A549 (cell line): ENCODE results near the gene POP7. TPM values are rescaled to one million over a fixed set of nuclear protein-coding genes. Genes with fewer than 3 reads are reported as not detected.

Experiments
- ATAC-seq, 2 experiments: fragments of 200-7000 bp in 1 of 2; fragments of >200 bp in 1 of 2; cut with Nextera tagmentation in 1 of 2; cut with Tn5 transposase in 1 of 2; 3 replicates each; pipeline versions ENCODE4 v1.8.0 to v1.9.1; 2018 to 2020; ENCODE audit warnings: mild to moderate bottlenecking in 1 of 2, moderate library complexity in 1 of 2
- CTCF ChIA-PET: fragments of 300-600 bp; sonication (Branson Sonifier 250); formaldehyde crosslinking; extraction: SDS; loops from one replicate; lab custom pipeline; 2021; ENCODE audit warnings: antibody characterized with exemption, inconsistent platforms; lab: Yijun Ruan, JAX
- POLR2A ChIA-PET: fragments of 350-600 bp; formaldehyde crosslinking; extraction: SDS; loops from one replicate; lab custom pipeline; 2021; ENCODE audit warnings: antibody characterized with exemption, inconsistent platforms; lab: Yijun Ruan, JAX
- DNase-seq, 2 experiments: peaks; one replicate each; pipeline versions ENCODE4 v3.0.0 to v3.0.0-alpha.2; 2011 to 2016; ENCODE audit warnings: low read depth in 1 of 2, low spot score in 1 of 2
- FAIRE-seq: peaks from 2 replicates; lab custom pipeline; 2011; peaks lifted over from hg19 to GRCh38; lab: Jason Lieb, UNC
- H3K27ac ChIP-seq, 2 experiments: fragments of >200 bp; sonication (Bioruptor Twin); formaldehyde crosslinking; 3 replicates each; pipeline ENCODE4 v1.5.1; 2016 to 2017
- H3K4me1 ChIP-seq: fragments of >200 bp; sonication (Bioruptor Twin); formaldehyde crosslinking; 3 replicates; pipeline ENCODE4 v1.6.1; 2016
- H3K4me2 ChIP-seq: fragments of >200 bp; sonication (Bioruptor Twin); formaldehyde crosslinking; 3 replicates; pipeline ENCODE4 v1.6.1; 2016
- H3K4me3 ChIP-seq: fragments of >200 bp; sonication (Bioruptor Twin); formaldehyde crosslinking; 3 replicates; pipeline ENCODE4 v1.5.1; 2016
- H3K9me3 ChIP-seq: fragments of >200 bp; sonication (Bioruptor Twin); formaldehyde crosslinking; 3 replicates; pipeline ENCODE4 v1.6.1; 2016
- CHD2 ChIP-seq: fragments of 150-350 bp; IDR thresholded peaks from 2 replicates; pipeline ENCODE4 v1.6.1; 2014; ENCODE audit warnings: low read length; ENCODE audit not compliant: partially characterized antibody
- E2F6 ChIP-seq: IDR thresholded peaks from 2 replicates; pipeline ENCODE4 v1.6.1; 2012; ENCODE audit warnings: low read depth, borderline replicate concordance
- HEYL ChIP-seq: fragments of 250-450 bp; sonication (Bioruptor Pico); IDR thresholded peaks from 2 replicates; pipeline ENCODE4 v1.8.0; 2021; ENCODE audit warnings: mild to moderate bottlenecking, moderate library complexity
- HMGXB4 ChIP-seq: fragments of 250-450 bp; sonication (Bioruptor Pico); IDR thresholded peaks from 2 replicates; pipeline ENCODE4 v1.5.0; 2021; ENCODE audit warnings: mild to moderate bottlenecking, moderate library complexity, borderline replicate concordance
- HOXB5 ChIP-seq: fragments of 250-450 bp; sonication (Bioruptor Pico); IDR thresholded peaks from 2 replicates; pipeline ENCODE4 v1.5.0; 2020; ENCODE audit warnings: mild to moderate bottlenecking, moderate library complexity
- JUN ChIP-seq, 2 experiments: fragments of >200 bp; sonication (Bioruptor Twin); formaldehyde crosslinking; IDR thresholded peaks; 2 replicates in 1 of 2; 3 replicates in 1 of 2; pipeline ENCODE4 v1.6.1; 2016 to 2017
- JUNB ChIP-seq: fragments of >200 bp; sonication (Bioruptor Twin); formaldehyde crosslinking; IDR thresholded peaks from 2 replicates; pipeline ENCODE4 v1.6.1; 2016
- MAX ChIP-seq: IDR thresholded peaks from 2 replicates; pipeline ENCODE4 v1.6.1; 2012
- MAZ ChIP-seq: fragments of 150-350 bp; IDR thresholded peaks from 2 replicates; pipeline ENCODE4 v1.6.1; 2014; ENCODE audit warnings: antibody characterized with exemption, low read depth, low read length, borderline replicate concordance
- NFE2L2 ChIP-seq: fragments of 150-350 bp; conservative IDR thresholded peaks from 2 replicates; pipeline ENCODE4 v1.6.1; 2014; ENCODE audit warnings: low read length
- PHF8 ChIP-seq: fragments of 200-600 bp; sonication (generic); IDR thresholded peaks from 2 replicates; pipeline ENCODE4 v1.6.1; 2016; ENCODE audit warnings: low read depth, mild to moderate bottlenecking, antibody characterized with exemption, moderate library complexity, borderline replicate concordance
- TP53 ChIP-seq: fragments of 250-450 bp; sonication (Bioruptor Pico); IDR thresholded peaks from 2 replicates; pipeline ENCODE4 v1.5.0; 2021; ENCODE audit warnings: mild to moderate bottlenecking, moderate library complexity
- USF2 ChIP-seq: fragments of 450-650 bp; IDR thresholded peaks from 2 replicates; pipeline ENCODE4 v1.6.1; 2014; ENCODE audit warnings: antibody characterized with exemption
- ZFP36 ChIP-seq: fragments of 450-650 bp; IDR thresholded peaks from 2 replicates; pipeline ENCODE4 v1.6.1; 2014; ENCODE audit warnings: borderline replicate concordance; ENCODE audit not compliant: partially characterized antibody
- WGBS: methylation state at CpG from one replicate; pipeline ENCODE4 v1.1.6; 2017; ENCODE audit errors: missing lambda C conversion rate; 5-methylcytosine and 5-hydroxymethylcytosine counted together
- polyA plus RNA-seq, 4 experiments: library from polyadenylated mRNA; depleted of rRNA in 3 of 4; stranded (reverse); fragments of >200 nt; fragmentation: RNase III in 1 of 4; extraction: RNeasy Plus Mini Kit Qiagen cat#74134 plus additional on column Dnase treatment in 1 of 4; gene quantifications; 2 replicates in 3 of 4; 3 replicates in 1 of 4; pipeline ENCODE4 v1.2.3, GENCODE V29; 2011 to 2017

The POP7 gene
- polyA plus RNA-seq, 2 of the 4 experiments (the other 2 are of a cell fraction), result 29.5 to 77.4 TPM

GRCh38 chr7:100692578-100692961, 13.4 kb upstream of the POP7 start:
- H3K9me3 ChIP-seq, result no peaks in the 10 kb centered on the region
- no peak for ATAC-seq
- peak overlapping the region; percentile 96 to 98; a peak in 5 of 6 replicates for H3K27ac ChIP-seq
- WGBS, result 79% methylated on average over 6 of the region's 6 CpGs
- peak overlapping the region; percentile 100 for H3K4me3 ChIP-seq
- no peak for DNase-seq
- H3K4me1 ChIP-seq, result peaks cover 26% of the 10 kb centered on the region
- H3K4me2 ChIP-seq, result peak overlapping the region; percentile 99
- ChIA-PET POLR2A (interaction anchor here (0.5 to 1.3 kb wide), 3 partner anchors 12 to 60 kb away, joined by 3 to 6 read pairs (median 4); partner anchors contain the start of gene POP7), CTCF (interaction anchor here (0.8 to 10.6 kb wide), 36 partner anchors 9 to 230 kb away, joined by 3 to 158 read pairs (median 8); partner anchors contain the start of genes ACTL6B, EPO, GNB2 and MOSPD3)
- no peak for TF ChIP-seq CHD2
- TF ChIP-seq NFE2L2, result no peak
- no peak for TF ChIP-seq JUNB
- no peak for FAIRE-seq

GRCh38 chr7:100693312-100694097, 12.4 kb upstream of the POP7 start:
- Histone ChIP-seq H3K9me3 (no peaks in the 10 kb centered on the region), H3K4me1 (peaks cover 26% of the 10 kb centered on the region), H3K4me2 (peak overlapping the region; percentile 99), H3K4me3 (peak overlapping the region; percentile 100), H3K27ac (peak overlapping the region; percentile 96 to 98)
- ATAC-seq (peak in 1 of 2 experiments; percentile 25; a peak in 3 of 6 replicates), FAIRE-seq (no peak), DNase-seq (no peak)
- POLR2A ChIA-PET, result interaction anchor here (1.0 to 2.0 kb wide), 5 partner anchors 12 to 81 kb away, joined by 3 to 13 read pairs (median 4); partner anchors contain the start of genes MOSPD3 and POP7
- CTCF ChIA-PET, result interaction anchor here (0.6 to 10.6 kb wide), 24 partner anchors 9 to 233 kb away, joined by 3 to 158 read pairs (median 6); partner anchors contain the start of genes ACTL6B, POP7 and SLC12A9
- 4% methylated on average over 22 of the region's 81 CpGs for WGBS
- no peak for TF ChIP-seq HOXB5 (CRISPR knock-in tag)
- no peak for TF ChIP-seq TP53
- TF ChIP-seq HMGXB4, result no peak

GRCh38 chr7:100694098-100694745, 11.7 kb upstream of the POP7 start, which contains the start of gene GIGYF1:
Gene GIGYF1, minus strand, starts transcription at chr7:100694250. Its CDS starts 6,012 bp downstream, at chr7:100688238.
- Histone ChIP-seq H3K27ac (peak within 1 kb of the TSS; percentile 96 to 98), H3K4me2 (peak within 1 kb of the TSS; percentile 99), H3K9me3 (no peaks in the 10 kb centered on the region), H3K4me1 (peaks cover 26% of the 10 kb centered on the region)
- POLR2A ChIA-PET, result interaction anchor here (1.4 to 2.0 kb wide), 3 partner anchors 11 to 82 kb away, joined by 3 to 13 read pairs (median 4); partner anchors contain the start of genes MOSPD3 and POP7
- WGBS, result 4% methylated on average over 8 of the region's 102 CpGs
- DNase-seq, result peak; percentile 65 to 84
- TF ChIP-seq NFE2L2, result no peak
- peak; percentile 28; the same call in 1 of the 2 replicates for TF ChIP-seq PHF8
- peak in 1 of 2 experiments; percentile 71; a peak in 3 of 5 replicates for TF ChIP-seq JUN (IDR thresholded peaks at IDR 0.05)
- TF ChIP-seq MAX, result peak; percentile 86; the same call in 1 of the 2 replicates
- TF ChIP-seq MAZ, result no peak
- TF ChIP-seq HEYL, result no peak
- peak; percentile 90 for TF ChIP-seq USF2
- no peak for TF ChIP-seq TP53
- peak; percentile 55 for TF ChIP-seq ZFP36
- TF ChIP-seq E2F6, result peak; percentile 97
- TF ChIP-seq, all 56 proteins: peak for 6
- FAIRE-seq, result no peak
- CTCF ChIA-PET, result interaction anchor here (0.6 to 10.6 kb wide), 11 partner anchors 8 to 233 kb away, joined by 3 to 158 read pairs (median 3); partner anchors contain the start of gene POP7
- H3K4me3 ChIP-seq, result peak within 1 kb of the TSS; percentile 100
- ATAC-seq, result peak in 1 of 2 experiments; percentile 60; a peak in 1 of 6 replicates
